SJSA1 (cell line): ENCODE results near the gene KIAA2012. TPM values are rescaled to one million over a fixed set of nuclear protein-coding genes. Genes with fewer than 3 reads are reported as not detected.

Experiments used
- DNase-seq, 2 experiments: peaks; one replicate each; pipeline ENCODE4 v3.0.0-alpha.2; 2015 to 2020; ENCODE audit warnings: low spot score in 2 of 2, low read depth in 1 of 2
- H3K27ac ChIP-seq: fragments of 250-450 bp; sonication (Bioruptor Pico); 2 replicates; pipeline ENCODE4 v1.5.1; 2020; ENCODE audit warnings: mild to moderate bottlenecking, moderate library complexity
- H3K27me3 ChIP-seq: fragments of 250-450 bp; sonication (Bioruptor Pico); replicated peaks from 2 replicates; pipeline ENCODE4 v1.5.1; 2020; ENCODE audit warnings: mild to moderate bottlenecking, moderate library complexity
- H3K36me3 ChIP-seq: fragments of 250-450 bp; sonication (Bioruptor Pico); 2 replicates; pipeline ENCODE4 v1.5.1; 2020; ENCODE audit warnings: mild to moderate bottlenecking
- H3K4me1 ChIP-seq: fragments of 250-450 bp; sonication (Bioruptor Pico); replicated peaks from 2 replicates; pipeline ENCODE4 v1.6.1; 2021; ENCODE audit warnings: mild to moderate bottlenecking
- H3K4me3 ChIP-seq: fragments of 250-450 bp; sonication (Bioruptor Pico); 2 replicates; pipeline ENCODE4 v1.5.1; 2020; ENCODE audit warnings: mild to moderate bottlenecking
- H3K9me3 ChIP-seq: fragments of 250-450 bp; sonication (Bioruptor Pico); replicated peaks from 2 replicates; pipeline ENCODE4 v1.5.1; 2020; ENCODE audit warnings: mild to moderate bottlenecking
- total RNA-seq: library from RNA; depleted of rRNA; stranded (reverse); fragments of >200 nt; shearing (Covaris generic); gene quantifications from 2 replicates; pipeline ENCODE4 v1.2.3, GENCODE V29; 2014

Gene KIAA2012
- total RNA-seq, 1 experiment from 2014 or later, result 0.03 TPM

- no peaks in the 10 kb centered on the region; the same call in 1 of the 2 replicates for H3K9me3 ChIP-seq
- peaks cover 61% of the 10 kb centered on the region for H3K4me1 ChIP-seq
- H3K27ac ChIP-seq, result peak overlapping the region; percentile 87
- no peaks in the 10 kb centered on the region for H3K27me3 ChIP-seq
- peaks cover 48% of the 10 kb centered on the region for H3K36me3 ChIP-seq
- DNase-seq, result peak in 1 of 2 experiments; percentile 51
- H3K4me3 ChIP-seq, result peak overlapping the region; percentile 93
Measured at GRCh38 chr2:202036601-202037037, 36.4 kb upstream of the KIAA2012 start.

GRCh38 chr2:202037086-202037485, 36.0 kb upstream of the KIAA2012 start:
- Histone ChIP-seq H3K27me3 (no peaks in the 10 kb centered on the region), H3K4me3 (peak overlapping the region; percentile 93), H3K9me3 (no peaks in the 10 kb centered on the region; the same call in 1 of the 2 replicates), H3K4me1 (peaks cover 57% of the 10 kb centered on the region), H3K27ac (peak overlapping the region; percentile 87), H3K36me3 (peaks cover 48% of the 10 kb centered on the region)
- peak; percentile 61 to 82 for DNase-seq

- Histone ChIP-seq H3K27me3 (no peaks in the 10 kb centered on the region), H3K4me1 (peaks cover 59% of the 10 kb centered on the region), H3K36me3 (peaks cover 48% of the 10 kb centered on the region), H3K9me3 (no peaks in the 10 kb centered on the region; the same call in 1 of the 2 replicates), H3K27ac (peak overlapping the region; percentile 87), H3K4me3 (peak overlapping the region; percentile 10)
- peak; percentile 68 to 72 for DNase-seq
Measured at GRCh38 chr2:202038471-202039277, 34.4 kb upstream of the KIAA2012 start.

GRCh38 chr2:202039278-202040078, 33.6 kb upstream of the KIAA2012 start:
- Histone ChIP-seq H3K27me3 (no peaks in the 10 kb centered on the region), H3K9me3 (no peaks in the 10 kb centered on the region), H3K27ac (peak overlapping the region; percentile 87), H3K36me3 (peaks cover 40% of the 10 kb centered on the region), H3K4me3 (peak overlapping the region; percentile 10), H3K4me1 (peaks cover 59% of the 10 kb centered on the region)
- no peak for DNase-seq

GRCh38 chr2:202040079-202040844, 32.8 kb upstream of the KIAA2012 start:
- Histone ChIP-seq H3K4me3 (no peak overlapping the region), H3K27me3 (no peaks in the 10 kb centered on the region), H3K36me3 (peaks cover 32% of the 10 kb centered on the region), H3K27ac (no peak overlapping the region; the same call in 1 of the 2 replicates), H3K4me1 (peaks cover 55% of the 10 kb centered on the region), H3K9me3 (no peaks in the 10 kb centered on the region)
- DNase-seq, result no peak

GRCh38 chr2:202042444-202042843, 30.6 kb upstream of the KIAA2012 start:
- no peak overlapping the region for H3K27ac ChIP-seq
- no peak overlapping the region for H3K4me3 ChIP-seq
- H3K27me3 ChIP-seq, result no peaks in the 10 kb centered on the region
- H3K4me1 ChIP-seq, result peaks cover 38% of the 10 kb centered on the region
- peaks cover 11% of the 10 kb centered on the region for H3K36me3 ChIP-seq
- DNase-seq, result no peak
- H3K9me3 ChIP-seq, result no peaks in the 10 kb centered on the region

GRCh38 chr2:202043475-202043874, 29.6 kb upstream of the KIAA2012 start:
- Histone ChIP-seq H3K9me3 (no peaks in the 10 kb centered on the region), H3K27ac (no peak overlapping the region), H3K4me1 (peaks cover 29% of the 10 kb centered on the region), H3K27me3 (no peaks in the 10 kb centered on the region), H3K36me3 (peaks cover 3% of the 10 kb centered on the region), H3K4me3 (no peak overlapping the region)
- no peak for DNase-seq

- DNase-seq, result no peak
- Histone ChIP-seq H3K4me3 (no peak overlapping the region), H3K27me3 (no peaks in the 10 kb centered on the region), H3K36me3 (no peaks in the 10 kb centered on the region), H3K4me1 (peaks cover 16% of the 10 kb centered on the region), H3K9me3 (no peaks in the 10 kb centered on the region), H3K27ac (no peak overlapping the region)
Measured at GRCh38 chr2:202044777-202045176, 28.3 kb upstream of the KIAA2012 start.

- no peaks in the 10 kb centered on the region for H3K36me3 ChIP-seq
- no peak overlapping the region for H3K4me3 ChIP-seq
- DNase-seq, result no peak
- H3K27ac ChIP-seq, result no peak overlapping the region
- no peaks in the 10 kb centered on the region for H3K9me3 ChIP-seq
- peaks cover 5% of the 10 kb centered on the region; the same call in 1 of the 2 replicates for H3K4me1 ChIP-seq
- H3K27me3 ChIP-seq, result no peaks in the 10 kb centered on the region
Measured at GRCh38 chr2:202046572-202046971, 26.5 kb upstream of the KIAA2012 start.

GRCh38 chr2:202049092-202049728, 23.8 kb upstream of the KIAA2012 start:
- DNase-seq, result no peak
- Histone ChIP-seq H3K27ac (no peak overlapping the region), H3K4me1 (no peaks in the 10 kb centered on the region), H3K27me3 (no peaks in the 10 kb centered on the region), H3K36me3 (no peaks in the 10 kb centered on the region), H3K9me3 (no peaks in the 10 kb centered on the region), H3K4me3 (no peak overlapping the region)

- Histone ChIP-seq H3K4me1 (no peaks in the 10 kb centered on the region), H3K36me3 (no peaks in the 10 kb centered on the region), H3K27ac (no peak overlapping the region), H3K4me3 (no peak overlapping the region), H3K9me3 (no peaks in the 10 kb centered on the region), H3K27me3 (no peaks in the 10 kb centered on the region)
- DNase-seq, result no peak
Measured at GRCh38 chr2:202049840-202050239, 23.2 kb upstream of the KIAA2012 start.

GRCh38 chr2:202050652-202051051, 22.4 kb upstream of the KIAA2012 start:
- no peaks in the 10 kb centered on the region for H3K4me1 ChIP-seq
- H3K4me3 ChIP-seq, result no peak overlapping the region
- no peaks in the 10 kb centered on the region for H3K9me3 ChIP-seq
- H3K27me3 ChIP-seq, result no peaks in the 10 kb centered on the region
- no peak for DNase-seq
- no peaks in the 10 kb centered on the region for H3K36me3 ChIP-seq
- H3K27ac ChIP-seq, result no peak overlapping the region
